Astrocyte (in vitro differentiated cells and primary cell): Measurements from ENCODE around the gene SLC9C1. TPM values are rescaled to one million over a fixed set of nuclear protein-coding genes. Genes with fewer than 3 reads are reported as not detected.

ENCODE experiments used
- DNase-seq: peaks from one replicate; pipeline ENCODE4 v3.0.0-alpha.2; 2010; ENCODE audit warnings: low read depth
- FAIRE-seq: peaks from 2 replicates; lab custom pipeline; 2011; peaks lifted over from hg19 to GRCh38; lab: Jason Lieb, UNC
- H2AFZ ChIP-seq: 2 replicates; pipeline ENCODE4 v1.6.0; 2012; ENCODE audit warnings: low read depth, low read length, inconsistent platforms
- H3K27ac ChIP-seq: 2 replicates; pipeline ENCODE4 v1.5.1; 2011; ENCODE audit warnings: low read depth, low read length, inconsistent platforms
- H3K27me3 ChIP-seq: 2 replicates; pipeline ENCODE4 v1.6.0; 2011; ENCODE audit warnings: low read length, inconsistent platforms; ENCODE audit not compliant: insufficient read depth
- H3K36me3 ChIP-seq: 2 replicates; pipeline ENCODE4 v1.5.1; 2011; ENCODE audit warnings: low read length, inconsistent platforms; ENCODE audit not compliant: insufficient read depth
- H3K4me1 ChIP-seq: 2 replicates; pipeline ENCODE4 v1.5.1; 2011; ENCODE audit warnings: low read length, inconsistent platforms; ENCODE audit not compliant: insufficient read depth
- H3K4me2 ChIP-seq: 2 replicates; pipeline ENCODE4 v1.6.0; 2012; ENCODE audit warnings: low read length, inconsistent platforms
- H3K4me3 ChIP-seq: 2 replicates; pipeline ENCODE4 v1.5.1; 2011; ENCODE audit warnings: low read depth, mild to moderate bottlenecking, low read length, inconsistent platforms; ENCODE audit not compliant: insufficient read depth
- H3K79me2 ChIP-seq: 2 replicates; pipeline ENCODE4 v1.6.0; 2012; ENCODE audit warnings: mild to moderate bottlenecking, low read length, inconsistent platforms; ENCODE audit not compliant: insufficient read depth
- H3K9ac ChIP-seq: 2 replicates; pipeline ENCODE4 v1.6.0; 2012; ENCODE audit warnings: mild to moderate bottlenecking, low read length, inconsistent platforms
- H3K9me3 ChIP-seq: 2 replicates; pipeline ENCODE4 v1.5.1; 2012; ENCODE audit warnings: low read depth, mild to moderate bottlenecking, low read length, inconsistent platforms; ENCODE audit not compliant: insufficient read depth
- H4K20me1 ChIP-seq: 2 replicates; pipeline ENCODE4 v1.6.0; 2012; ENCODE audit warnings: low read length, inconsistent platforms; ENCODE audit not compliant: insufficient read depth
- H3K27ac Mint-ChIP-seq: one replicate; pipeline ENCODE4 v1.8.0; 2021; ENCODE audit warnings: mild to moderate bottlenecking, mixed read lengths; ENCODE audit not compliant: unreplicated experiment
- H3K27me3 Mint-ChIP-seq: one replicate; pipeline ENCODE4 v1.8.0; 2021; ENCODE audit warnings: low read depth, mixed read lengths; ENCODE audit not compliant: unreplicated experiment
- H3K36me3 Mint-ChIP-seq: one replicate; pipeline ENCODE4 v1.8.0; 2021; ENCODE audit warnings: low read depth, mixed read lengths; ENCODE audit not compliant: unreplicated experiment
- H3K4me1 Mint-ChIP-seq: one replicate; pipeline ENCODE4 v1.8.0; 2021; ENCODE audit warnings: low read depth, mixed read lengths; ENCODE audit not compliant: unreplicated experiment
- H3K4me3 Mint-ChIP-seq: one replicate; pipeline ENCODE4 v1.8.0; 2021; ENCODE audit warnings: mild to moderate bottlenecking, moderate library complexity, mixed read lengths; ENCODE audit not compliant: unreplicated experiment
- H3K9me3 Mint-ChIP-seq: one replicate; pipeline ENCODE4 v1.8.0; 2021; ENCODE audit warnings: mild to moderate bottlenecking, mixed read lengths; ENCODE audit not compliant: unreplicated experiment
- EZH2 ChIP-seq: IDR thresholded peaks from 2 replicates; pipeline ENCODE4 v1.6.1; 2012; ENCODE audit warnings: mild to moderate bottlenecking, low read length, inconsistent platforms; ENCODE audit not compliant: insufficient read depth
- total RNA-seq: library from RNA; stranded (reverse); gene quantifications from 2 replicates; pipeline ENCODE4 v1.2.1, GENCODE V29; 2021
- TF ChIP-seq, protein P1 (sequence below): IDR thresholded peaks from 2 replicates; pipeline ENCODE4 v1.5.1; 2011; ENCODE audit warnings: low read depth, mild to moderate bottlenecking, inconsistent platforms, low read length, moderate library complexity; ENCODE audit not compliant: insufficient read depth

SLC9C1 gene
- total RNA-seq, 1 donor from 2014 or later = not detected

DNA sequence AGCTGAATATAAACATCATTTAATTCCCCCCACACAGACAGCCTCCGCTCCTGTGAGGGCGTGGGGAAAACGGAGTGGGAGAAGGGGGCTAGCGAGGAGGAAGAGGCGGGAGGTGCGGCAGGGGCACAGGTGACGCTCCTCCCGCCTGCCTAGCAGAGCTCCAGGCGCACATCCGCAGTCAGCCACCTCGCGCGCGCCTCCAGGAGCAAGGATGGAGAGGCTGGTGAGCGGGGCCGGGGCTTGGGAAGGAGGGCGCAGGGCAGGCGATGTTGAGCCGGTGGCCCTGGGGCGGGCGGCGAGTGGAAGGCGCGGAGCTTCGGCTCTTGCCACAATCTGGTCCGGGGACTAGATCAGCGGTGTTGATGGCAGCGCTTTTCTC is 39.0 kb upstream of the SLC9C1 start, which contains the start of gene CD200:
Gene CD200 (plus strand): TSS at position 155 of the 379 bp plus-strand sequence. CDS start 57 bp downstream, at position 212.
- Mint-ChIP-seq H3K4me1 (peaks cover 17% of the 10 kb centered on the region), H3K9me3 (no peaks in the 10 kb centered on the region), H3K4me3 (peak within 1 kb of the TSS; percentile 90), H3K36me3 (no peaks in the 10 kb centered on the region), H3K27me3 (no peaks in the 10 kb centered on the region), H3K27ac (peak within 1 kb of the TSS; percentile 75)
- Histone ChIP-seq H4K20me1 (no peaks in the 10 kb centered on the region), H3K79me2 (no peaks in the 10 kb centered on the region), H3K4me3 (peak within 1 kb of the TSS; percentile 64), H3K4me1 (peaks cover 4% of the 10 kb centered on the region), H3K9me3 (no peaks in the 10 kb centered on the region), H3K27me3 (no peaks in the 10 kb centered on the region), H3K36me3 (no peaks in the 10 kb centered on the region), H3K27ac (no peak within 1 kb of the TSS), H3K4me2 (peak within 1 kb of the TSS; percentile 98), H2AFZ (peak within 1 kb of the TSS; percentile 83), H3K9ac (peak within 1 kb of the TSS; percentile 70)
- TF ChIP-seq EZH2 = no peak
- TF ChIP-seq, protein P1, sequence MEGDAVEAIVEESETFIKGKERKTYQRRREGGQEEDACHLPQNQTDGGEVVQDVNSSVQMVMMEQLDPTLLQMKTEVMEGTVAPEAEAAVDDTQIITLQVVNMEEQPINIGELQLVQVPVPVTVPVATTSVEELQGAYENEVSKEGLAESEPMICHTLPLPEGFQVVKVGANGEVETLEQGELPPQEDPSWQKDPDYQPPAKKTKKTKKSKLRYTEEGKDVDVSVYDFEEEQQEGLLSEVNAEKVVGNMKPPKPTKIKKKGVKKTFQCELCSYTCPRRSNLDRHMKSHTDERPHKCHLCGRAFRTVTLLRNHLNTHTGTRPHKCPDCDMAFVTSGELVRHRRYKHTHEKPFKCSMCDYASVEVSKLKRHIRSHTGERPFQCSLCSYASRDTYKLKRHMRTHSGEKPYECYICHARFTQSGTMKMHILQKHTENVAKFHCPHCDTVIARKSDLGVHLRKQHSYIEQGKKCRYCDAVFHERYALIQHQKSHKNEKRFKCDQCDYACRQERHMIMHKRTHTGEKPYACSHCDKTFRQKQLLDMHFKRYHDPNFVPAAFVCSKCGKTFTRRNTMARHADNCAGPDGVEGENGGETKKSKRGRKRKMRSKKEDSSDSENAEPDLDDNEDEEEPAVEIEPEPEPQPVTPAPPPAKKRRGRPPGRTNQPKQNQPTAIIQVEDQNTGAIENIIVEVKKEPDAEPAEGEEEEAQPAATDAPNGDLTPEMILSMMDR = no peak
- peak; percentile 60 for DNase-seq
- FAIRE-seq = no peak

DNA sequence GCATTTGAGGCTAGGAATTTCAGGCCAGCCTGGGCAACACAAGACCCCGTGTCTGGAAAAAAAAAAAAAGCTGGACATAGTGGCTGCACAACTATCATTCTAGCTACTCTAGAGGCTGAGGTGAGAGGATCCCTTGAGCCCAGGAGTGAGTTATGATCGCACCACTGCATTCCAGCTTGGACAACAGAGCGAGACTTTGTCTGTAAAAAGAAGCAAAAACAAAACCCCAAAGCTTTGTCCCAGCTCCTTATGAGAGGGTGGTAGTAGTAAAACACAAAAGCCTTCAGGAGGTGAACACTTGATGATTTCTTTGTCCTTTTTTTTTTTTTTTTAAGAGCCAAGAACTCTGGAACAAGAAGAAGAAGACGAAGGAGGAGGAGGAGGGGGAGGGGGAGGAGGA is 37.8 kb upstream of the SLC9C1 start:
- Mint-ChIP-seq H3K4me1 (peaks cover 13% of the 10 kb centered on the region), H3K36me3 (no peaks in the 10 kb centered on the region), H3K9me3 (no peaks in the 10 kb centered on the region), H3K27me3 (no peaks in the 10 kb centered on the region), H3K27ac (no peak overlapping the region), H3K4me3 (no peak overlapping the region)
- FAIRE-seq (no peak), DNase-seq (no peak)
- no peak overlapping the region for H3K9ac ChIP-seq
- no peak overlapping the region for H3K4me2 ChIP-seq
- no peak overlapping the region for H3K4me3 ChIP-seq
- no peak overlapping the region for H3K27ac ChIP-seq
- no peaks in the 10 kb centered on the region for H4K20me1 ChIP-seq
- no peaks in the 10 kb centered on the region for H3K36me3 ChIP-seq
- no peak for TF ChIP-seq EZH2
- TF ChIP-seq, protein P1 = no peak
- no peaks in the 10 kb centered on the region for H3K79me2 ChIP-seq
- H3K9me3 ChIP-seq = no peaks in the 10 kb centered on the region
- no peaks in the 10 kb centered on the region for H3K27me3 ChIP-seq
- no peak overlapping the region for H2AFZ ChIP-seq
- H3K4me1 ChIP-seq = peaks cover 4% of the 10 kb centered on the region

DNA sequence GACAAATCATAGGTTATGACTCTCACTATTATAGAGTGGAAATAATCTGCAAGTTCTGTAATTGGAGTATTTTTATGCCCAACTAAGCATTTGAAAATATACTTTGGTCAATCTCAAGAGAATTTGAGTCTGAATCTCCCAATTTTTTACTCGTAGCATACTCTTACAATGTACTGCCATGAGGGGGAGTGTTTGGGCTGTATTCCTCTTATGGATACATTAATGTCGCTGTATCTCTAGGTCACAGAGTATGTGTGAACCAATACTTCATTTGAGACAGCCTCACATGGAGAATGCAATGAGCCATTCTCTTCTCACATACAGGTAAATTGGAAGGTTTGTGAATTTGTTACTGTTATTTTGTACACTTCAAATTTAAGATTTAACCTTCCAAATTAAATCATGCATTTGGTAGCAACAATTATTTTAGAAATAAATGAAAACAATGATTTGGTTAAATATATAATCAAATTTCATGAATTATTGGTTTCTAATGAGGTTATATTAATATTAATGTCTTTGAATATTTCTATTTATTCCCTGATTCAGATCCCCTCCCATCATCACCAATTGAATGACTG is 33.4 kb upstream of the SLC9C1 start:
- no peaks in the 10 kb centered on the region for H3K9me3 Mint-ChIP-seq
- H2AFZ ChIP-seq = no peak overlapping the region
- no peaks in the 10 kb centered on the region for H3K27me3 Mint-ChIP-seq
- no peaks in the 10 kb centered on the region for H3K9me3 ChIP-seq
- H3K4me3 Mint-ChIP-seq = no peak overlapping the region
- no peak overlapping the region for H3K4me2 ChIP-seq
- H3K27ac Mint-ChIP-seq = no peak overlapping the region
- no peaks in the 10 kb centered on the region for H3K27me3 ChIP-seq
- no peak overlapping the region for H3K9ac ChIP-seq
- no peak overlapping the region for H3K27ac ChIP-seq
- H3K36me3 ChIP-seq = no peaks in the 10 kb centered on the region
- no peaks in the 10 kb centered on the region for H4K20me1 ChIP-seq
- DNase-seq (peak; percentile 33), FAIRE-seq (peak; percentile 72)
- H3K4me3 ChIP-seq = no peak overlapping the region
- no peaks in the 10 kb centered on the region for H3K4me1 Mint-ChIP-seq
- no peaks in the 10 kb centered on the region for H3K4me1 ChIP-seq
- no peaks in the 10 kb centered on the region for H3K36me3 Mint-ChIP-seq
- H3K79me2 ChIP-seq = no peaks in the 10 kb centered on the region
- TF ChIP-seq EZH2 = no peak
- TF ChIP-seq, protein P1 = peak; percentile 82
